COLO829 (cell line): ENCODE data around the gene CDC14B.
"Not testable (repeated sequence)": the region's sequence is repeated elsewhere in the genome, so short reads cannot be mapped to it uniquely, and the experiment has no call there.

Source experiments
- DNase-seq: peaks from one replicate; pipeline ENCODE4 v3.0.0; 2012; ENCODE audit warnings: low spot score

CDC14B gene

DNA sequence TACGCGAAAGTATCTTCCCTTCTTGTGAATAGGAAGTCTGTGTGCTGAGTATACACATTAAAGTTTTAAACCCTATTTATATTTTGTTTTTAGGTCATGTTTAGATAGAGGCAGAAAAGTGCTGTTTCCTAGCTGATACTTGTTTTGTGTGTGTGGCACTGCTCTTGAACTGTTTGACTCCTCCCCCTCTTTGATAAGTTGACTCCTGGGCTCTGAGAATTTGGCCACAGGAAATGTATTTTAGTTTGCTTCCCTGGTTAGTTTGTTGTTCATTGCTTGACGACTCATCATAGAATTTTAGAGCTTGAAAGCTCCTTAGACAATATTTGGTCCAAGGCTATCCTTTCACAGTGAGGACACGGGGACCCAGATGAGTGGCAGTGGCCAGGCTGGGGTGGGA, 2.0 kb upstream of the CDC14B start:
- no peak for DNase-seq

DNA sequence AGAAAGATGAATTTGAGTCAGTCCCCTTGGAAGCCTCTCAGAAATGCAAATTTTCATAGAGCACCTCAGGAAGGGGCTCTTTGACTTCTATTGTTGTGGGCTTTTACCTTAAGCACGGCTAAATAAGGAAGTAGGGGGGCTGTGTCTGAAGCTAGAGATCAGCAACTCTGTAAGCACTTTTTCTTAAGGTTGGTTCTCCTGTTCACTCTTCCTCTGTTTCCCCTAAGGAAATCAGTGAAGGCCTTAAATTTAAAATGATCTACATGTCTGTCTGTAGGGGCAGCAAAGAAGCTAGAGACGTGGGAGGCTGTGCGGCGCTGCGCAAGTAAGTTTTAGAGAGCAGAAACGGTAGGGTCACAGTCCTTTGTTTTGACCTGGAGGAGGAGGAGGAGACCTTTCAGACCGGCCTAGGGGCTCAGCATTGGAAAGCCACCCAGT, 1.2 kb upstream of the CDC14B start:
- no peak for DNase-seq

DNA sequence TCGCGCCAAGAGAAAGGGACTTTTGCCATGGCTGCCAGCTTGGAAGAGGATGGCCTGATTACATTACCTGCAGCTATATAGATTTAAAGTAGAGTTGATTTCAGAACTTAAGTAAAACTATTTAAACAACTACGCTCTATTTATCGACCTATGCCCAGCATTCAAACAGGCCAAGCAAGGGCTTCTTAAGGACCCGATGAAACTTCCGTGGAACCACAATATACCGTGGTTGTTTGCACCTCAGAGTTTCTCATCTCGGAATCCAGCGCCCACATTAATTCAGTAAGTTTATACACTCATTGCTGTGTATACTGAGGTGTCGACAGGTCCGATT, 505 bp upstream of the CDC14B start:
- DNase-seq = no peak

DNA sequence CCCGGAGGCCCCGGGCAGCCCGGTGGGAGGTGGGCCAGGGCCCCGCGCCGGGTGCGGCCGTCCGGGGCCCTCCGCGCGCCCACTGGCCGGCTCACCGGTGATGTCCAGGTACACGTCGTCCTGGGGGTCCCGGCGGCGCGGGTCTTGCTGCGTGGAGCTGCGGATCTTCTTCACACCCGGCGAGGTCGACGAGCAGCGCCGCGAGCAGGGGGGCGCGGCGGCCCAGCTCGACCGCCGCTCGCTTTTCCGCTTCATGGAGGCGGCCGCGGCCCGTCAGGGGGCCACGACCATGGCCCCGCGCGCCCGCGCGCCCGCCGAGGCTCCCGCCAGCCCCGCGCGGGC, 548 bp downstream of the CDC14B start:
- no peak for DNase-seq

DNA sequence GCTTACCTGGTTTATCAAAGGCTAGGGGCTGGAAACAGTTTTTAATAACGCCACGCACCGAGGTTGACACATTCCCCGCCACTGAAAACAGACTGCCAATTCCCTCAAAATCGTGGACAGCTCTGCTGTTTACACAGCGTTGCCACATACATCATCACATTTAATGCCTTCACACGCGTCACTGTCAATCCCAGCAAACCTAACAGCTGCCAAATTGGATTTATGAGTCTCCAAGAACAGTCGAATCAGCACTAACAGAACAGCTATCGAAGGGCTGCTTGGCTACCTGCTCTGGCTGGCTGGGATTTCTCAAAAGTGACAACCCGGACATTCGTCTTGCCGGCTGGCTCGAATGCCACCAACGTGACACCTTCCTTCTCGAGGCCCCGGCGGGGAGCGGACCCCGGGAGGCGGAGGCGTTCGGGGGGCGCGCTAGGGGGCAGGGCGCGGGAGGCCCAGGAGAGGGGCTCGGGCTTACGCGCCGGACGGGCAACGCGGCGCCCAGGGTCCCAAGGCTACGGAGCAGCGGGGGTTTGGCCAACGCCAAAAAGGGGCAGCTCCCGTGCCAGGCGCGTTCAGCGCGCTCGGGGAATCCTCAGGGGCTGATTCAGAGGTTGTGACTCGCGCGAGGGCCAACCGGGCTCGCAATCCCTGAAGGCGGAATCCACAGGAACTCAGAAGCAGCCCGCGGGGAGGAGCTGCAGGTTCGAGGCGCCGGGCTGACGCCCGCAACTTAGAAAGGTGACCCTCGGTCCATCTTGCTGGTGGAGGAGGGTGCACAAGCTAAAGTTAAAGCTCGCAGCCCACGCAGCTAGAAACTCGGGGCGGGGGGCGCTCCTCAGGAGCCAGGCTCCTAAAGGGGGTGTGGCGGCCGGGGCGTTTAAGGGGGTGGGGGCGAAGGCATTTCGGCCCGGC, 1.2 kb downstream of the CDC14B start:
- no peak for DNase-seq

DNA sequence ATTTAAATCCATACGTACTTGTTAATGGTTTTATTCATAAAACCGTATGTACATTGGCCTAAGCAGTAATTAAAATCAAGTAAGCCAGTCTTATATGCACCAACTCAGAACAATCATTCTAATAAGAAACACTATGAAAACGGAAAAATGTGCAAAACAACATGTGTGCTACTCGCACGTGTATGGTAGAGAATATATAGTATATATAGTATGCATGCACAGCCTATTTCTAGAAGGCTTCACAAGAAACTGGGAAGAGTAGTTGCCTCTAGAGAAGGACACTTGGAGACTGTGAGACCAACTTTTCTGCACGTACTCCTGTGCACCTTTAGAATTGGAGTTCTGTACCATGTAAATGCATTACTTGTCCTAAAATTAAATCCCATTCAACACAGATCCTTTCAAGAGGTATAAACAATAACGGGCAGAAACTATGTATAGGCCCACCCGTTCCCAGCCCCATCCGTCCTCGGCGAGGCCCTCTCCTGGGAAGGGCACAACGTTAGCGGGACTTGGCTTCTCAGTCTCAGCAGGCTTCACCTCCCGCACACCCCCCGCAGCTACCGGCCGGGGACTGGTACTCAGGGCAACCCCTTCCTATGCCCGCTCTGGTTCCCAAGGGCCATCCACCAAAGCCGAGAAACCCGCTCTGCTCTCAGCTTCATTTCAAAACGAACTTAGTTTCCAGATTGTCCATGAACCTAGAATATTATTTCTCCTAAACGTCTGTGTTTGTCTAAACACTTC, 2.0 kb downstream of the CDC14B start:
- no peak for DNase-seq

DNA sequence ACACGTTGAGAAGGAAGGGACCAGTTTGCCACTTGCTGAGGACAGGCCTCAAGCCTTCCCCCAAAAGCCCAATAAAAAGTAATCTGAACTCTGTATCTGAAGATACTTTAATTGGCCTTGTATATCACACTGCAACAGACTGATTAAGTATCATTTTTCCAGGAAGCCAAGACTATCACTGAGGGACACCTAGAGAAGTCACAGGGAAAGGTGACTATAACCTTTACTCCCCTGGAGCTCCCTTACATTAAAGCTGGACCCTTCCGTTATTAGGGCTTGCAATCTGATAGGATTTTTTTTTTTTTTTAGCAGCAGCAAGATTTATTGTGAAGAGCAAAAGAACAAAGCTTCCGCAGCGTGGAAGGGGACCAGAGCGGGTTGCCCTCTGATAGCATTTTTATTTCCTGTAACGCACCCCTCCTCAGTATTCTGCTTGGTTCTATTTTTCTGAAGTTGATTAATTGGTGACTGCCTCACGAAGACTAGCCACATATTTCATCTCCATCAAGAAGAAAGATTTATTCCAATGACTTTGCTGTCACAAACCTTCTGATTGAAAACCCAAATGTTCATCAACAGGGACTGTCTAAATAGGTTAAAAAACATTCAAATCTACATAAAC, 2.7 kb downstream of the CDC14B start:
- DNase-seq = no peak

DNA sequence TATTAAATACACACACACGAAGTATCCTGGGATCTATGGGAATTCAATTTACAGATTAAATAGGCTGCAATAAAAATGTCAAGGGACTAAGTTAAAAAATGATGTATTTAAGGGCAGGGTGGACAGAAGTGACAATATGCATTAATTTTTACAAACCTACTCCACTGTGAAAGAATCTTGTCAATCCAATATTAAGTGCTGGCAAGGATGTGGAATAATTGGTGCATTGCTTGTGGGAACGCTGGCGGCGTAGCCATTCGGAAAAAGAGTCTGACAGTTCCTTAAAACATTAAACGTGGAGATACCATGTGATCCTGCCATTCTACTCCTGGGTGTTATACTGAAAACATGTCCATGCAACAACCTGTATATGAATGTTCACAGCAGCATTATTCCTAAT, 4.2 kb downstream of the CDC14B start:
- no peak for DNase-seq

DNA sequence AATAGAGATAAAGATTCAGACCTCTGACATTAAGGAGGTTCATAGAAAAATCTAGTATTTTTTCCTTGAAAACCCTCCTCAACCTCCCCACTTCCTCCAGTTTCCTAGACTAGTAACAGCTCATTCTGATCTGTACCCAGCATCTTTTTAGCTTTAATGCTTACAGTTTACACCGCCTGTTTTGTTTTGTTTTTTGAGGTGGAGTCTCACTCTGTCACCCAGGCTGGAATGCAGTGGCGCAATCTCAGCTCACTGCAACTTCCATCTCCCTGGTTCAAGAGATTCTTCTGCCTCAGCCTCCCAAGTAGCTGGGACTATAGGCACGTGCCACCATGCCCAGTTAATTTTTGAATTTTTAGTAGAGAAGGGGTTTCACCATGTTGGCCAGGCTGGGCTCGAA, 5.0 kb downstream of the CDC14B start:
- DNase-seq = not testable (repeated sequence)

DNA sequence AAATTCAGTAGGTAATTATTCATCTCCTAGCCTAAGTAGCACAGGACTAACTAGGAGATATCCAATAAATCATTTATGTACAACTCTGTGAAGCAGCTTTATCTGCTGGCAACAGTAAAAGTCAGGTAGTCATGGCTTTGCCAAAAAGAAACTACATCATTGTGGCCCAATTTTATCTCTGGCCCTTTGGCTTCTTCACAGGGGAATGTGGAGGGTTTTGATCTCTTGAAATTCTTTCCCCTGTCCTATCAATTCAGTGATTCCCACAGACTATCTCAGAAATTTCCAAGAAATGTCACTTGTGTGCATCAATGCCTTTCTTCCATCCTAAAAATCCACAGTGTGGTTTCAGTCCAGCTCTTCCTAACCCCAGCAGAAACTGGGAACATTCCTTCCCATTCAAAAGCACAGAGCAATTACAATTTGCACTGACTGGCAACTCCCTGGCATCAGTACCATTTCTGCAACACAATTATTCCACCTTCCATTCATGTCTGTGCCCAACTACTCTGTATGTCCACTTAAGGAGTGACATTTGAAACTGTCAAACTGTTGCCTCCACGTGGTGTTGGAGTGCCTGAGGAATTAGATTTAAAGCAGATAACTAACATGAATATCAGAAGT, 6.6 kb downstream of the CDC14B start:
- DNase-seq = no peak

DNA sequence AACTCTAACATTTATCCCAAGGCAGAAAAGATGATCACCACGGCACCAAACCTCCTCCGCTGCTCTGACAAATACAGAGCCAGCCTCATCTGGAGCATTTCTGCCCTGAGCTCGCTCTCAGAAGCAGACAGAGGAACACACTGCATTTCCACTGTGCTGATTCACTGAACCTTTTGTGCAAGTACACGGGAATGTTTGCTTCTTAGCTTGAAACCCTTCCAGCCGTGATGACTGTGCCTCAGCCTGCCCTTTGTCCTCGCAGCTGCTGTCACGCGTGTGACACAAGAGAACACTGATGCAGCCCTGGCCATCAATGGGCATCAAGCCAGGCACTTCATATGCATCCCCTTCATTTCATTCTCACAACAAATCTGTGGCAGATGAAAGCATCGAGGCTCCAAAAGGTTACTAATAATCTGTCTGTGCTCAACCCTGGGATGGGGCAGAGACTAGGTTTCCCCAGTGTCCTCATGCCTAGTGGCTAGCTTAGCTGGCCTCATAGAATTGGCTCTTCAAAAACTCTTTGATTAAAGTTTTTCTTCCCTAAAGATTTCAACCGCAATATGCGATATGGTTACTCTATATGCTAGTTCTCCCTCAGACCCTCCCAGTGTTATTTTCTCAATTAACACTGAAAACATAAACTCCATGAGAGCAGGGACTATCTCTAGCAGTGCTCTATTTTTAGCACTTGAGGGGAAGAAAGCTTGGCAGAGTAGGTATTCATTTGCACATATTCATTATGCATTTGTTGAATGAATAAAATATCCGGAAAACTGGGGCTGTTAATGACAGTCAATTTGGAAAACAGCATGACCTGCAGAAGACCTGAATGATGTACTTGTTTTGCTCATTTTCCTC, 7.3 kb downstream of the CDC14B start:
- peak; percentile 81 for DNase-seq

DNA sequence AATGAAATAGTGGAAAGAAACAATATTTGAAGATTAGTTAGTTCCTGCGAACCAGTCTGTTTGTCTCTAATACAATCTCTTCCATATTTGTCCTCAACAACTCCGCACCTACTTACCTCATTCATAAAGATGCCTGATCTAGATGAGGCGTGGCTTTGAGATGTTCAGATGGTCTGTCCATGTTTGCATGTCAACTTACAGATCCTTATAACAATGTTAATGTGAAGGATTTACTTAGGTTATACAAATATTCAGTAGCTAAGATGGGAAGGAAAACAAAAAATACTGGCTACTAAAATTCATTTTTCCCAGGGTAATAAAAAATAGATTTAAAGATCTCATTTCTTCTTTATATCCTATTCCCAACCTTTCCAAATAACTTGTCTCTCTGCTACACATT, 8.3 kb downstream of the CDC14B start:
- no peak for DNase-seq

DNA sequence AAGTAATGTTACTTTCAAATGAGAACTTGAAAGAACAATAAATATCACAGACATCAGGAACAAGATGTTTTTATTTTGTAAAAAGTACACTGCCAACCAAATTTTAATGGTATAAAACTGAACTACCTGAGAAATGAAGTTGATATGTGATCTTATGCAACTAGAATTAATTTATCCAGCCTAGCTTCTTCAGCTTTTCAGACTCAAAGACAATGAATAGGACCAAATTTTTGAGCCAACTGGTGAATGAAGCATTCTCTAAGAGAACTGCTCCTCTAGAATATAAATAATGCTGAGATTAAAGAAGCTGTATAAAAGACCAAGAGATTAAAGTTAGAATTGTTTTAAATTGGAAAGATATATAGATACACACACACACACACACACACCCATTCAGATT, 9.9 kb downstream of the CDC14B start:
- DNase-seq = no peak

DNA sequence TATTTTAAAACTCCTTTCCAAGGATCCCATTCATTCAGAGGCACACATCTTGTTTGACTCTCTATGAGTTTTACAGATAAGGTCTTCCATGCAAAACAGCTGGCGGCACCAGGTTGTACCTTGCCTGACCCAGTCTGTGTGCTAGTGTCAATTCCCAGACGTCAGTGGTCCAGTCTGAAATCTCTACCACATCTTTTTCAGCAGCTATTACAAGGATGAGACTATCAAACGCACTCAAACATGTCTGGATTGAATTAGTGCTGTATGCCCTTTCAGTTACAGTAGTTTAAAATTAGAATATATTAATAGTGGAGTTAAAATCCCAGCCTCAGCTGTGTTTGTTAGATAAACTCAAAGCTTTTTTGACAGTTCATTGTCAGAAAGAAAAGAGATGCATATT, 11.7 kb downstream of the CDC14B start:
- no peak for DNase-seq

DNA sequence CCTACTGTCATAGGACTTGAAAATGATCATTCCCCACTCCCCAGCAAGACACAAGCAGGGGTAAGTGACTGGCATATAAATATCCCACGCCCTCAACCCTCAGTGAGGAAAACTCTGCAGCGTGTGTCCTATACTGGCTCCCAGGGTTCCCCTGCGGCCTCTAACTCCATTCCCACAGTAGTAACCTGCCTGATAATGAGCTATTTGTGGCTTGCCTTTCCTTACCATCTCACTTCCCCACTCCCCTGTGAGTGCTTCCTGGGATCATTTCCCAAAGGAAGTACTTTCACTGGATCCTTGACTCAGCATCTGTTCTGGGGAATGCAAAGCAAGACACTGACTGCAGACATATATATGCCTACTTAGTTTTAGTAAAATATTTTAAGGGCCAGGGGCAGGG, 14.3 kb downstream of the CDC14B start:
- no peak for DNase-seq

DNA sequence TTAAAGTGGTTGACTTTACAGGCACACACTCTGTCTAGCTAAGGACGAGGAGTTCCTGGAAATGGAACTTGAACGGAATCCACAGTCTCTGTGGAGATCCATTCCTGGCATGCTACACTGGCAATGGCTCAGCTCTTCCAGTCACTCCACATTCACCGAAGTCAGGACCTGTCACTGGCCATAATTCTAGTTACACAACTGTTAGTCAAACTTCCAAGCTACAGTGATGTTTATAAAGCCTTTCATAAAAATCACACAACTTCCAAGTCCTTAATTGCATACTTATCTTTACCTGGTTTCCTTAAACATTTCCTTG, 15.7 kb downstream of the CDC14B start:
- no peak for DNase-seq

DNA sequence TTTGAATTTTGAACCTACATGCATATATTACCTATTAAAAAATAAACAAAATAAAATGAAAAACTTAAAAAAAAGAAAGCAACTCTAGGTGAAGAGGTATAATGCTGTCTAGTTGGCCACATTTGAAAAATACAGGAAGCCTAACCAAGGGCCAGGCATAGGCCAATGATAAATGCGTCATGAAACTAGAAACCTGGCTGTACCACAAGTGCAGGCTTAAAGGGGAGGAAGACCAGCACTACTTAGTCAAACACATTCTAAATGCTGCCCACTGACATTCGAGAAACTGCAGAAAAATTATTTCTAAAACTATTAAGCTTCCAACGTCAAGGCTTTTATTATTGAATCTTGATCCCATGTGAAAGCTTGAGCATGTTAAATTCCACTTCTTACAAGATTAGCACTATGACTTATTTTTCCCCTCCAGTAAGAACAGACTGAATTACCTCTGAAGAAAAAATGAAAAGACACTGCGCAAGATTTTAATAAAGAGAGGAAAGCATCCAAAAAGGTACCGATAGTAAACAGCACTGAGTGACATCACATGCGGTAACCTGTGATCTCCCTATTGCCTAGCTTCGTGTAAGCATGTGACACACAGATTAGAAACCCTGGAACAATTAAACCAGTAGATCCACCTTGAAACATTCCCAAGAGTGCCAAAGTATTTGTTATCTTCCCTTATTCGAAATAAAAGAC, 16.2 kb downstream of the CDC14B start:
- no peak for DNase-seq

DNA sequence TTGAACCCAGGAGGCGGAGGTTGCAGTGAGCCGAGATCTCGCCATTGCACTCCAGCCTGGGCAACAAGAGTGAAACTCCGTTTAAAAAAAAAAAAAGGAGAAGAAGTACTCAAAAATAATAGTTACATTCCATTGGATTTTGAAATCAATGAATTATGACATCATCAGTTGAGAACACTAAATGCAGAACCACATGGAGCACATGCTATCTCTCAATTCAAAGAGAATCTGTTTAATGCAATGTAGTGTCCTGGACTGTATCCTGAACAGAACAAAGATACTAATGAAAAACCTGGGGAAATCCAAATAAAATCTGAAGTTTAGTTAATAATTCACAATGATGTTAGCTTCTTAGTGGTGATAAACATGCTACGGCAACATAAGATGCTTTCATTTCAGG, 20.3 kb downstream of the CDC14B start:
- no peak for DNase-seq

DNA sequence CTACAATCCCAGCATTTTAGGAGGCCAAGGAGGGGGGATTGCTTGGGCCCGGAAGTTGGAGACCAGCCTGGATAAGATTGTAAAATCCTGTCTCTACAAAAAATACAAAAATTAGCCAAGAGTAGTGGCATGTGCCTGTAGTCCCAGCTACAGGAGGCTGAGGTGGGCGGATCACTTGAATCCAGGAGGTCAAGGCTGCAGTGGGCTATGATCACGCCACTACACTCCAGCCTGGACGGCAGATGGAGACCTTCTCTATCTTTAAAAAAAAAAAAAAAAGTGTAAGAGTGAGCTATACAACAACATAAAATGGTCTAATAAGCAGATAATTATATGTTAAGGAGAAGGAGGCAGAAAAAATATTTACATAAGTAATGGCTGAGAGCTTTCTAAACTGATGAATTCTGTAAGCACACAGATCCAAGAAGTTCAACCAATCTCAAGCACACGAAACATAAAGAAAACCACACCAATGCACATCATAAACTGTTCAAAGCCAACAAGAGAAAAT, 23.0 kb downstream of the CDC14B start:
- no peak for DNase-seq

DNA sequence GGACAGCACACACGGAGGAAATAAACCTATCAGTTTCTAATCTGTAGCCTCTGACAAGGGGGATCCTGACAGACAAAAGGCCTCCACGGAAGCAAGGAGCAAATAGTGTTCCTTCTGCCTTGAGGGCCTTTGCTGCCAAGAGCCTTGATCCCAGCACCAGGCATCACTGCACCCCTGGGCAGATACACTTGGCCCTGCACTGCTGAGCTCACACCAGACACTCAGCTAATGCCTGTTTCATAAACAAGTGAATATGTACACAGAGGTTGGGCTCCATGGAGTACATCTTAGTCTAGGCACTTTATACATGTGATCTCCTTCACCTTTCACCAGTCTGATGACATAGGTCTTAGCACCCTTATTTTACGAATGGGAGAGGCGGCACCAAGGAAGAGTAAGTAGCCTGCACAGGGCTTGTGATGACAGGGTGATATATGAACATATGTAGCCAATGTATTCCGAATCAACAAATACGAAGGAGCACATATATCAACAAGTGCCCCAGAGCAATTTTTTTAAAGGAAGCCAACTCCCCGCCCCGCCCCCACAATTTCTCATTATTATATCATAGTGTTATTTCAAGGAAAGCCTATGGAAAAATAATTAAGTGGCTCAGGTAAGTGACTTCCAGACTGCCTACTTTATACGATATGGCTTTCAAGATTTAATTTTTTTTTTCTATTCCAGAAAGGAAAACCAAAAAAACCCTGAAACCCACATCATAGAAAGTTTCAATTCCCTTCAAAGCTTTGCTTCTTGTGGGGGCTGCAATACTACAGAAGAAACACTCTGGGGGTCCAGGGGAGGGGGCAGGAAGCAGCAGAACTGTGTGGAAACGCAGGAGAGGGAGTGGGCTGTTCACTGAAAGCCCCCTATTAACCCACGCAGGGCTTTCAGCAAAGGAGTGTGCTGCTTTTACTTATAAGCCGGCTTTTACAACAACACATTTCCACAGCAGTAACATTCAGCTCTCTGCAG, 32.0 kb downstream of the CDC14B start:
- DNase-seq = no peak
